ENCODE results near the gene SPOCK1.

SPOCK1 gene

DNA sequence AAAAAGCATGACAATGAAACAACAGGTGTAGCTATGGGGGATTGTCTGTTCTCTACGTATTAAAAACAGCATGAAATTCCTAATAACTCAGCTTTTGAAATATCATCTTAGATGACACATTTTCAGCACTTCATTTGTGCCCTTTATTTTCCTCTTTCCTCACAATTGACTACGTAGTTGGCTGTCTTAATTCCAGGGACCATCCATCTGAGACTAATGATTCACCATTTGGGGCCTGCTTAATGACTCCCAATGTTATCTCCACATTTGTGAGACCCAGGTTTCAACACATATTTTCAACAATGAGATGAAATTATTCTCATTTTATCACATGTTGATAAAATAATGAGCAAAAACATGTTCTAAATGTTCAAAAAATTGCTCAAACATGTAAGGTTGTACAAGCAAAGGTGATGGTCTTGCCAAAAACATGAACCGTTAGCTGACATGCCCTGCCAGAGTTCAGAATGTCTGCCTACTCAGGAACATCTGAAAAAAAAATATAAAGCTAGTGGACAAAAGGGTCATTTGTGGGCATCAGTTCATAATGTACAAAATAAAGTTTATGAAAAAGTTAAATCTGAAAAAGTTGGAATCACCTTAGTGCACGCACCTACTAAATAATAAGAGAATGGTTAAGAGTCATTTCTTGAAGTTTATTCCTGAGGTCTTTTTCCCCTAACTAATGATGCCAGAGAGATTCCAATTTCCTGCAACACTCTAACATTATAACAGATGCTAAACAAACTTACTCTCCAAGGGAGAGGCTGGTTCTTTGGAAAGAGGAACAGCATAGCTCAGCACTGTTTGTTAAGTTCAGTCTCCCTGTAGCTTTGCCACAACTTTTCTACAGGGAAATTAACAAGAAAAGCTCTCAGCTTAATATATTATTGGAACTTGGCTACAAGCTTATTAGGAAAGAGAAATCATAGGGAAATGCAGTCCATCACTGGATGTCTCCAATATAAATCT is 275.5 kb downstream of the SPOCK1 start:
- DNase-seq (ENCODE audit: low read depth, low spot score): no peak

DNA sequence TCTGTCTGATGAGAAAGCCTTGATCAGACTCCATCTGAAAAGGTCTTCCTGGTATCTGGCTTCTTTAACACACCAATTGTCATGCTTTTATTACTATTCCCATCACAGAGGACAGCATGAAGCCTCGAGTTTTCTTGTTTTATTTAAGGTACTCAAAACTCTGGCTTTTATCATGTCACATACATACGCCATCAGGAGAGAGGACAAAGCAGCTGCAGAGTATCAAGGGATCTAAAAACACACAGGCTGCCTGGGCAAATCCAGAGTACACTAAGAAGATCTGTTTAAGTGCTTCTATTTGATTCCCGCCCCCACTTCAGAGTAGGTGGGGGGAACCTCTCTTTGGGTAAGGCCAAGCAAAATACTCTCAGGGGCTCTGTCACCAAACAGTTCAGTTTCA is 277.2 kb downstream of the SPOCK1 start:
- DNase-seq (ENCODE audit: low read depth, low spot score): no peak

DNA sequence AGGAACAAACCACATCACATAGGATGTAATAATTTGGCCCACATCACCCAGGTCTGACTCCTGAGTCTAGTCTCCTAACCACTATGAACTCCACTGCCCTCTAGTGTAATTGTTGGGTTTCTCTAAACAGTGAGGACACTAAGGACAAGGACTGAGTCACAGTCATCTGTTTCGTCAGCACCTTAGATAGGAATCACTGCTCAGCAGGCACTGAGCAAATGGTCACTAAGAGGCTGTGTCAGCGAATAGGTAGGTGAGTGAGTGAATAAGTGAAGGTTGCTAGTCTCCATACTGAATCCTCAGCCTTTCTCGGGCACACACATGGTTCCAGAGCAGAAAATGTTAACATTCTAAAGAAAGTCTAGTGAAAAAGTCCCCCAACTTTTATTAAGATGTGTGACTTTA is 278.6 kb downstream of the SPOCK1 start:
- no peak for DNase-seq (ENCODE audit: low read depth, low spot score)

DNA sequence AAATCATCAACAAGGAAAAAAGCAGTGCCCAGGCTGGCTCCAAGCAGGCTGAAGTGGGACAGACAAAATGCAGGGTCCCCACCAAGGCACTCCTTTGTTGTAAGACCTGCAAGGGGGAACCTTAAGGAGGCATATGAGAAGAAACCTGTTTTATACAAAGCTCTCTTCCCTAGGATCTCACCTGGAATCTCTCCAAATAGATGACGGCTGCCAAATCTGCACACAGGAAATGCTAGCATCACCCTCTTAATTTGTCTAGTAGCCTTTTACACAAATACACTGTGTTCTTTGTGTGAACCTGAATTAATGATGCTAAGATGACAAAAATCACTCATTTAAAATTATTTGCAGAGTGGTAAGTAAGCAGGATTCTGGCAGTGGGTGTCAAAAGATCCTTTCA is 280.2 kb downstream of the SPOCK1 start:
- no peak for DNase-seq (ENCODE audit: low read depth, low spot score)

DNA sequence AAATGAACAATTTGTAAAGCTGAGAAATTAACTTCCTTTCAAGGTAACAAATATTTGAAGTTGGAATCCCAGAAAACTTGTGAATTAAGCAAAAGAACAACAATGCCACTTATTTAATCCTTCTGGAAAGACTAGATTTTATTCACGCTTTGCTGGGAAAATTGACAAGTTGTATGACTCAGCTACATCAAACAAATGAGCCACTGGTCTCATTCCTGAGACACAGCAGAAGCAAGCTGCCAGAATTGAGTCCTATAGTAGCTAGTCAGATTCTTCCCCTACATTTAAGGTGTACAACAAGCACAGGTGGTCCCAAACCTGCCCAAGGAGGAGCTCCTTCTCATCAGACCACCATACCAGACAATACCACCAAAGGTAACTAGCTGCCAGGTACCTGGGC is 280.7 kb downstream of the SPOCK1 start:
- DNase-seq (ENCODE audit: low read depth, low spot score): no peak

DNA sequence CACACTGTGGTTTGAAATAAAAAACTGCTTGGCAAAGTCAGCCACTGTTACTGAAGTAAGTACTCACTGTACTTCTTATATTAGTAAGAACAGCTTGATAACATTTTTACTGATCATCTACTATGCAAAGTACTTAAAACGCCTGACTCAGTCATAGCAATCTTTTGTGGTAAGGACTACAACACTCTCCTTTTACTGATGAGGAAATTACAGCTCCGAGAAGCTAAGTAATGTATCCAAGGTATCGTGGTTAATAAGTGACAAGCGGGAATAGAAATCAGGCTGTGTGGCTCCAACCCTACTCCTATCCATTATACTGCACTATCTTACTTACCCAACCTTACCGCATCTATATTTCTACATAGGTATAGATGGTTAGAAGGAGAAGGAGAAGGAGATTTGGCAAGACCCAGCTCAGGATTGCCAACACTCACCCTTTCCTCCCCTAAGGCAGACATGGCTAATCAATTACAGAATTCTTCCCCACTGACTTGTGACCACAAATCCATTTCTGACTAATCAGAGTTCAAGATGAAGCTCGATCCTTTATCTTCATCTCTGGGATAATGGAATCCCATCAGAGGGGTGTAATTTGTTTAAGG is 281.4 kb downstream of the SPOCK1 start:
- DNase-seq (ENCODE audit: low read depth, low spot score): no peak

DNA sequence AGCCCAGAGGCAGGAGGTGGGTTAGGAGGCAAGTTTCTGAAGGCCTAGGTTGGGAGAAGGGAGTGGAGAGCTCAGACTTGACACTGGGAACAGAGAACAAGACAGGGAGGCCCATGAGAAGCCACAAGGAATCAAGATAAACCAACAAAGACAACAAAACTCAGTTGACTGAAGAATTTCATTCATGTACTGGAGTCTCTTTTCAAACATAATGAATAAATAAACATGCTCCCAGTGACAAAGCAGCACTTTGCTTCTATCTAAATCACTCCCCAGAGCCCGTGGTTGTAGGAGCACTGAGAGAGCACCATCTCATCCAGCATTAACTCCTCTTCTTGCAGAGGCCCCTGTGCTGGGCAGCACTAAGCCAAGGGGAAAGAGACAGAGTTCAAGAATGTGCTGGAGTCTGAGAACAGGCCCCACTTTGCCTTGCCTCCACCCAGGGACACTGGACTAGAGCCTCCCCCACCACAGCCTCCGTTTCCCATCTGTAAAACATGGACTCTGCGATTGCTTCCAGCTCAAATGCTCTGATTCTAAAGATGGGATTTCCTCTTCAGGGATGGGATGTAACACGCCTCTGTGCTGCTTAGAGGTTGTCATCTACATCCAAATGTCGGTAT is 282.0 kb downstream of the SPOCK1 start:
- no peak for DNase-seq (ENCODE audit: low read depth, low spot score)

DNA sequence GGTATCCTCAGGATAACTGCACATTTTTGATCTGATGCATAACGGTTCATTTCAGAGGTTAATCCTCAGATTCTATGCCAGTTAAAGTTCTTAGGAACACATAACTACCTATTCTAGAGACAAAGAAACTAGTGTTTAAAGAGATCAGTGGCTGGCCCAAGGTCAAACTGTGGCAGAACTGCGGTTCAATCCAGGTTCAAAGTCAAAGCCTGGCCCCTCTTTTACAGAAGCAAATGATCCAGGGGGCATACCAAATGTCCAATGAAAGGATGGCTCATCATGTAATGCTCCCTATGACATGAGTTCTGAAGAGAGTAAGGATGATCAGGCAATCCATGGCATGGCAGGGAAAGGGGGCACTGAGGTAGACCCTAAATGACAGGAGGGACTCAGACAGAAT is 283.3 kb downstream of the SPOCK1 start:
- DNase-seq (ENCODE audit: low read depth, low spot score): no peak

DNA sequence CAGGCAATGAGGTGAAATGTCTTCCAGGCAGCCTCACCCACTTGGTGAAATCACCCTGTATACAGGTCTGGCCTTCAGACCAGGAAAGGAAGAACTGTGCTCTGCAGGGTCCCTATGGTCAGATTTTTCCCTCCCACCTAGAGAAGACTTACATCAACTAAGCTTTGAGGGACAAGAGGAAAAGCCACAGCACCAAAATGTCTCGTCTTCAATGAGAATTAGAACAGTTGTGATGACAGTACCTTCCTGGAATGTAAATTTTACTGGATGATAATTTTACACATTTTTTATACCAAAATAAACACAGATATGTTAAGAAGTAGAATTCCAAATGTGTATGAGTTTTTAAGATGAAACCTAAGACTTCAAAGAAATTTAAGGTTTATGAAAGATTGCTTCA is 283.9 kb downstream of the SPOCK1 start:
- DNase-seq (ENCODE audit: low read depth, low spot score): no peak

DNA sequence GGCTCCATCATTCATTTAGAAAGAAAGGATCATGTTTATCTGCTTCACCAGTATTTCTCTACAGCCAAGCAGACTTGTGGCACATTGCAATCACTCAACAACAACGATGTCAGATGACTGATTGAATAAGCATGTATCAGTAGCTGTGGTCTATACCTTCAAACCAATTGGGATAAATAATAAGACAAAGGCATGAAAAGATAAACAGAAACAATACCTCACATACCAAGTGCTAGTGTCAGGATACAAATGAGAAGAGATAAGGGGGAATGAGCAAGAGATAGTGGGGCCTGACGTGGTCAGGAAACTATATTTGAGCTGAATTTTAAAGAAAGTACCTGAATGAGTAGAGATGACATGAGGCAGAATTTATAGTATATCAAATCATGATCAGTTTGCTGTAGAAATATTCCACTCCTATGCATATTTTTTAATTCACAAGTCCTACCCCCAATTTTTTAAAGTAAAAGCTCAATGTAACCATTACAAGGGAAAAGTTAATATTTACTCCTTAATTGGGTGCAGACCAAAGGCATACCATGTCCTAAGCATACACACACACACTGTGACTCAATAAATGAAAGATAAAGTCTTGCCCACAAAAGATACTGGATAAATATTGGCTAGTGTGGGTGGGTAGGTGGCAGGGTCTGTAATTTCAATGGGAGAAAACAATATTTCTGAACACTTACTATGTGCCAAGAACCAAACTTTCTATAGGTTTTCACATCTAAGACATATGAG is 284.5 kb downstream of the SPOCK1 start:
- DNase-seq (ENCODE audit: low read depth, low spot score): no peak

DNA sequence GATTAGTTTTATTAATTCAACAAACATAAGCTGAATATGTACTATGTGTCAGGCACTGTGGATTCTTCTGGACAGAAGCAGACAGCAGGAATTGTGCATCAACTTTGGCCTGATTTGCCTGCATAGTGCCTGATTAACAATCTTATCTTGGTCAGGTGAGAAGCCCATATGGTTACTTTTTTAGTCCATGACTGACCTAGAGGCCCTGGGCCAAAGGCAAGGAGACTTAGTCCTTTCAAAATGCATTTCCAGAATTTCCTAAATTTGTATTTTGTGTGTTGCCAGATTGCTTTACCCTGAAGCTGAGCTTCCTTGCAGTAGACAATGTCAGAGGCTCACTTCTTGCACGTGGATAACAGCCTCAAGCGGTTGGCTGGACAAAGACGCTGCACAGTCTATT is 286.7 kb downstream of the SPOCK1 start:
- no peak for DNase-seq (ENCODE audit: low read depth, low spot score)

DNA sequence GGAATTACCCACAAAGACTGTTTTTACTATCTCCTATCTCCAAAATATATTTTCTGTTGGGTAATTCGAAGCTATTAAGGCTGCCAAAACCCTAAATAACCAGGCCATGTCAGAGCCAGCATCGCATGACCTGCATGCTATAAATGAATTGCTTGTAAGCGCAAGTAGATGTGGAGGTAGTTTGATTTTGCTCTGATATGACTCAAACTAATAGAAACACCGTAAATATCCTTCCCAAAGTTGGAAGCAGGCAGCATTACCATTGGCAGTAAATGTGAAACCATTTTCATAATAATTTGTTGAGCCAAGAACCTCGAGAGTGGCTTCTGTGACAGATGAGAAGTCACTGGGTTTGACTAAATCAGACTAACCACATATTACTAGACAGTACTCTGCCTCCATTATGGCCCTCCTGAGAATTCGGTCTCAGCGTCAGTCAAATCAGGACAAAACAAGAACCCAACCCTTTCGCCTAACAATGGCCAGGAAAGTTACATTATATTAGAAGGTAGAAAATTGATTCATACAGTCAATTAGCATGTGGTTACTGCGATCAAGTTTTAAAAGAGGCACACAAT is 289.8 kb downstream of the SPOCK1 start:
- no peak for DNase-seq (ENCODE audit: low read depth, low spot score)

DNA sequence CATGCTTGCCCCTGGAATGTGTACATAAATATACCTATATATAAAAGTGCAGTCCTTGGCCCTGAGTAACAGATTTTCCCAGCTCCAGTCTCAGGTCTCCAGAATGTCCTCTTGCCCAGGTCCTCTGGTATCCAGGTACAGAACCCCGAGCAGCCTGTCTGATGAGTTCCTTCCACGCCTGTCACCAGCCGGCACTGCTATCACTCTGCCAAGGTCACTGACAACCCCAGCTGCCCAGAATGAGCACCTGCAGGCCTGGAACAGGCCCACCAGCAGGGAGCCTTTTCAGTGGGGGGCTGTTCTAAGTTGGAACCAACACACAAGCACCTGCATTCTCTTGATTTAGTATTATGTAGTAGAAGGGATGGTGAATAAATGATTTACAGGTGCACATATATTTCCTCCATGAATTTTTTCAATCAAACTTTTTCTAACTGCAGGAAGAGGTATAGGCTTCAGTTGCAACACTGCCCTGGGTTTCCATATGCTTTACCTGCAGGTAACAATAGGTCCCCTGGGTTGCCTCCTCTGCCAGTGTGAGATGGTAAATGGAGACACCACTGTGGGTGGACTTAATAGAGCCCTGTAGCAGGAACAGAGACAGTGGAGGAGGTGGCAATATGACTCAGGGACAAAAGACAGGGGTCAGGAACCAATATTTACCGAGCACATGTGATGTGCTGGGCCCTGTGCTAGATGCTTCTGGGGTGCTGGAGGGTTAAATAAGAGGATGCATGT is 291.9 kb downstream of the SPOCK1 start:
- no peak for DNase-seq (ENCODE audit: low read depth, low spot score)

DNA sequence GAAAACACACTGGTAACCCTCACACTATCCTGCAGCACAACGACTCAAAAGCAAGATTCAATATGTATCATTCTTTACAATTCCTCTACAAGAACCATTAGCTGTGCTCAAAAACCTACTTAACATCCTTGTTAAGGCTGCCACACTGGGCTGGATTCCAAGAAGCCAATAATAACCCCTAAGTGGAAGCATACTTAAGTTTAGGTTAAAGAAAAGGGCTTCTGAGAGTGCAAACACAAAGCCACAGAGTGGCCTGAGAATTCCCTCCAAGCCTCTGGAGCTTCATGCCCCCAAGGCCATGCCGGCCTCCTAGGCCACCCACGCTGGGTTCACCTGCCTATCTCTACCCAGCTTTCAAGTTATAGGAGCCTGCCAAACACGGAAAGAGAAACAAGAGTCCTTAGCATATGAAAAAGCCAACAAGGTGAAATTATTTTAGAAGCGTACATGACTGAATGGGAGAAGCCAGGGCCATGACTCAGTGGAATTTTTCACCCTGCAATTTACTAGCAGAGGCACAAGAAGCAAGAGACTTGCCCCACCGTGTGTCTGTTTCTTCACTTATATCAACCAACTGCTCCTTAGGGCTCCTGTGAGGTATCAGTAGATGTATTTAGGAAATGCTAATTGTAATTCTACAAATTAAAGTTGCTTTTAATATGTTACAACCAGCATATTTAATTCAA is 293.0 kb downstream of the SPOCK1 start:
- no peak for DNase-seq (ENCODE audit: low read depth, low spot score)

DNA sequence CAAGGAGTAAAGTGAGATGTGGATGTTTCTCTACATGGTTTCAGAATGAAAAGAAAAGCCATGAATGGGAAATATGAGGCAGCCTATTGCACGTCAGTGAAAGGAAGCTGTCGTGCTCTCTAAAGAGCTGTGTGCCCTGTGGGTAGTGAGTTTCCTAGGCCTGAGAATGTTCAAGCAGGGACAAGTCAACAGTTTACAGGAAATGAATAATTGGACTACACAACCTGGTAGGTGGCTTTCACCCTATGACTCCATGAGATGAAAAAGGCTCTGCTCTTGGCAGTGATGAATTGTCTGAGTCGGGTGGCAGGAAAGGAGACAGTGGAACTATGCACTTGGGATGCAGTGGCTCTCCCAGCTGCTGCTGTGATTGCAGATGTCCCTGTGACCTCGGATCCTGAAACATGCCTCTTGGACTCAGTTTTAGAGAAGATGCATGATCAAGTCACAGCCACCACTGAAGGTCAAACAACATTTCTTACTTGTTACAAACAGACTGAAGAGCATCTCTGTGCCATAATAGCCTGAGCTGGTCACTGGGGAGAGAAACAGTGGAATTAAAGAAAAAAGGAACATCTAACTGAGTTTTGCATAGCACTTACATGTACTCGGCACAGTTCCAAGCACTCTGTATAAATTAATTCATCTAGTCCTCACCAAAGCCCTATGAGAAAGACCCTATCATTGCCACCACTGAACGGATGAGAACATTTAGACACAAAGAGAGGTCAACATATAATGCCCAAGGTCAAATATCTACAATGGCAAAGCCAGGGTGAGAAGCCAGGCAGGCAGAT is 293.7 kb downstream of the SPOCK1 start:
- DNase-seq (ENCODE audit: low read depth, low spot score): no peak

DNA sequence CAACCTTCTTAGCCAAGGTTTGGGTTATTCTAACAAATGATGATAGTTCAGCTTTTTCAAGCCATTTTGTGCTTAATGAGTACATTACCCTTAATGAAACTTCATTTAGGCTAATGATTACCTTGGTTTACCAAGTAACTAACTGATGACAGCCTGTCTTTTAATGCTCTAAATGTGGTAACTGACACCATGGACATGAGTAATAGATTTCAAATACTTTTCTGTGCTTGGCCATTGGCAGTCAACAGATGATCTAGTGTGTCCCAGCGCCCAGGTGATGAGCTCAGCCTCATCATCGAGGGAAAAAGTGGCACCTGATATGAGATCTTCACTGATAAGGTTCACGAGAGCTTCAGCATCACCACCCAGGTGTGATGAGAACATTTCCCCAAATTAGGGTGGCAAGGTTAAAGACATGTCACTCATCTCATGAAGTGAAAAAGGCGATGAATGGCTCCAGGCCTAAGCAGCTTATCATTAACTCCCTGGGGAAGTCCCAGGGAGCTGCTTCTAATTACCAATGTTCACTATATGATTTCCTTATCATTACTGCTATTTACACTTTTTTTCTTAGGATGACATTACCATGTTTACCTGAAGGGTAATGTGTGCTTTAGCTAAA is 296.0 kb downstream of the SPOCK1 start:
- no peak for DNase-seq (ENCODE audit: low read depth, low spot score)

DNA sequence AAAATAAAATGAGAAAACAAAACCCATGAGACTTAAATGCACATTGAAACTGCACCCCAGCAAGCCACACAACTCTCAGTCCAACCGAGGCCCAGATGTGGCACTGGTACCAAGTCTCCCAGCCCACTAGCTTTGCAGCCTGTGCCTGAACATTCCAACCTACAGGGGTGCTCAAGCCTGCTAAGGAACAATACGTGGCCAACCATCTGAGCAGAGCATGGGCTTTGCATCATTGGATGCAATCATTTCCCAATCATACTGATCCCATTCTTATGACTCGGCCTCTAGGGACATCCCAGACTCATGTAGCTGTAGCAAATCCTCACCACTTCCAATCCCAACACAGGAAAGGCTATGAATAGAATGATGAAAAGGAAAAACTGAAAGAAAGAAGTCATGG is 297.2 kb downstream of the SPOCK1 start:
- no peak for DNase-seq (ENCODE audit: low read depth, low spot score)

DNA sequence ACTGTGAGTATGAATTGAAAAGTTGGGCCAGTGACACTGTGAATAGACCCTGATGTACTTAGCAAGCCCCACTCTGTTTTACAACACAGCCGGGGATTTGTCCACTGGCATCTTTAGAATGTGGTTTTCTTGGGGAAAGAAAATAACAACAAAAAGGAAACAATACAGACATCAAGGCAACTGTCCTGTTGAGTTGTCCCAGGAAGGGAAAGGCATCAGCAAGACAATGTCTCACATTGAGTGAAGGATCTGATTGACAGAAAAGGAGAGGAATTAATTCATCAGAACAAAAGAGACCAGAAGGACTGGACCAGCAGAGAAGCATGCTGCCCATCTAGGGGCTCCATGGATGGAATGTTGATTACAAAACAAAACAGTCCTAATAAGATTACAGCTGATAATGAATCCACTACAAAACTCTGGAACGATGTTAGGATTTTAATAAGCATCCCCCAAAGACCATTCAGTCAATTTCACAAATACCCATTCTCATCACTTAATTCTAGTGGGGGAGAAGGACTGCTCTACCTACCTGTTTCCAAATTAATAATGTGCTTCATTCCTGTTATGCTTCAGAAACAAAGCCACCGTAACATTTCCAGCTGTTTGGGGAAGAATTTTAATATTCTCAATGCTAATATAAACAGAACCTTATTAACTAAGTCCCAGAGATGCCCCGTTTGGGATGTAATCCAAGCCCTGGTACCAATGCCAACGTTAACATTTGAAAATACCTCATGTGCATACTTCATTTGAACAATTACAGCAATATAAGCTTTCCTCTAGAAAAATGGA is 298.0 kb downstream of the SPOCK1 start:
- DNase-seq (ENCODE audit: low read depth, low spot score): no peak
